Measurements from ENCODE around the gene TLE4. TPM values are rescaled to one million over a fixed set of nuclear protein-coding genes. Genes with fewer than 3 reads are reported as not detected.

Gene TLE4
- total RNA-seq, 2 donors from 2014 or later, result 19.5 to 20.9 TPM

DNA sequence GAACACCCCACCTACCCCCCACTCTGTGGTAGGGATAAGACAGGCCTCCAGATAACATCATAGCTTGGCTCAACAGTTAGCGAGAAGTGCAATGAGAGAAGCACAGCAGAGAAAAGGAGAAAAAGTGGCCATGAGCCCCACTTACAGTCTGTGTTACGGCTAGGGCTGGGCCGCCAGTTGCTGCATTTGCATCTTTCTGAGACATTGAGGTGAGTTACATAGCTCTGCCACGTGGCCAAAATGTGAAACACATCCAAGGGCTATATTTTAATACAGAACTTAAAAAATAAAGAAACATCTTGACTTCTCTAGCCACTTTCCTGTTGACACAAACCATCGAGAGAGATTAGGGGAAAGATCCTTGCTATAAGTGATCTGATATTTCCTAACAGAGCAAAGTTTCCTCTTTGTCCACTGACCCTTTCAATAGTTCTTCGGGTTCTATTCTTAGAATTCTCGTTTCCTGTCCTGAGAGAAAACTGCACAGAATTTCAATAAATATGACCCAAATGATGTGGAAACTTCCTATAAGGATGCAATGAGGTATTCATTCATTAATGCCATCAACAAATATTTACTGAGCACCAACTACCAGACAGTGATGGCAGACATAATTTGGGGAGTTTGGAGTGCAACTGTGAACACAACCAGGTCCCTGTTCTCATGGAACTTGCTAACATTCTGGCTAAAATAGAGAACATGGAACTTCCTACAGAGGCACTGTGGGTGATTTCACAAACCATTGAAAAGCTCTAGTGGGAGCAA lies 3.2 kb upstream of the TLE4 start:
- no peaks in the 10 kb centered on the region for H3K9me3 Mint-ChIP-seq
- peaks cover 2 to 10% of the 10 kb centered on the region in 2 donors for H3K36me3 Mint-ChIP-seq

DNA sequence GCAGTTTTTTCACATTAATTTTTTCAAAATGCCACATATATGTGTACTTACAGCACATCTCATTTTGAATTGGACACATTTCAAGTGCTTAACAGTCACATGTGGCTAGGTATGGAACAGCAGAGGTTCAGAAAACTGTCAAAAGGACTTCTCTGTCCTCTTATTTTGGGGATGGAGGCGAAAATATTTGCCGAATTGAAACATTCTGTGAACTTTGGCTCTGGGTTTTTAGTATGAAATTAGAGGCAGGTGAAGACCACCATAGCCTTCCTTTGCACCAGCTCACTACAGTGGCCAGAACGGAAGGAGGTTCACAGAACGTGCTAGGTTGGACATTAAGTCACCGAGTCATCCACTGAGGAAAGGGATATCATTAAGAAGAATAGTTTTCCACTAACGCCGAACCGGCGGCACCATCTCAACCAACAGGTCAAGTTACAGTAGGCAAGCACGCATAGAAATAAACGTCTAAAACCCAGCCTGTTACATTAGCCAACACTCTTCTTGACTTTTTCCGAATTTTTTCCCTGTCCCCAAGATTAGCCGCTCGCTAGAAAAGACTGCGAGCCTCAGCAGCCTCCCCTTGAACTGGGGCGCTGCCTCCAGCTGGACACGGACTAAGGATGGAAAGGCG lies 1.8 kb upstream of the TLE4 start:
- peaks cover 7 to 13% of the 10 kb centered on the region in 2 donors for H3K36me3 Mint-ChIP-seq
- ATAC-seq (no peak), DNase-seq (ENCODE audit: low spot score in 2 of 2) (no peak)
- peak overlapping the region in 1 of 2 donors; percentile 53 for H3K27ac Mint-ChIP-seq
- H3K9me3 Mint-ChIP-seq, result no peaks in the 10 kb centered on the region

More for the DNA sequence above, 3.2 kb upstream of the TLE4 start:
- DNase-seq (ENCODE audit: low spot score in 2 of 2) (no peak), ATAC-seq (no peak)
- no peak overlapping the region for H3K27ac Mint-ChIP-seq

DNA sequence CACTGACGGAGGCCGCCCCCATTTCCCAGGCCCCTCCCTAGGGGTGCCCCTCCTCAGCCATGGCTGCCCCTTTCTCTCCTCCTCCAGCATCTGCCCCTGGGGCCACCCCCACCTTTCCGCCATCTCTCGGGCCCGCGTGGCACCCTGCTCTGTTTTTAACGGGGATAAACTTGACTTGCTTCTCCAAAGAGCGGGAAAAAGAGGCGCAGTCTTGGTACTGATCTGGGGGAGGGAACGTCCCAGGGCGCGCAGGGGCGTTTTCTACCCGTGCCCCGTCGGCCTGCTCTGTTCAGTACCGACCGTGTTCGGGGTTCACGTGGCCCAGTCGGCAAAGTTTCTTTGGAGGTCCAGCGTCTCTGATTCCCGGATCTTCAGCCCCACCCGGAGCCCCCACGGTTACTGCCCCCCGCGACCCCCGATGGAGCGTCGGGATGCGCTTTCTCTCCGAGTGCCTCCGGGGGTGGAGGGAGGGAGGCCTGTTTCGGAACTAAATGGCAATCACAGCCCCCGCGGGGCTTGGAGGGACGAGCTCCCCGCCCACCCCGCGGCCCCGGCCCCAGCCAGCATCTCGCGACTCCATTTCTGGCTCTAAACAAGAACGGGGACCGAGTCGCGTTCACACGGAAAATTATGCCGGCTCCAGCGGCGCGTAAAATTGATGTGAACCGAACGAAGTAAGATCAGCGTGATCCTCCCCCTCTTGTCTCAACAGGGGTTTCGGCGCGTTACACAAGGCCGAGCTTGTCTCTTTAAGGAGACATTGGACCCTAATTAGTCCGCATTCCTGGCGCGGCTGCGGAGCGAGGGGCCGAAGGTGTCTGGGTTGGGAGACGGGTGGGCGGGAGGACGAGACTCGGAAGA lies 1.1 kb upstream of the TLE4 start:
- DNase-seq (ENCODE audit: low spot score in 2 of 2) (peak; percentile 36 to 64), ATAC-seq (peak in 1 of 2 donors; percentile 3)
- H3K9me3 Mint-ChIP-seq, result no peaks in the 10 kb centered on the region
- peak overlapping the region in 1 of 2 donors; percentile 53 for H3K27ac Mint-ChIP-seq
- H3K36me3 Mint-ChIP-seq, result peaks cover 7 to 13% of the 10 kb centered on the region in 2 donors

DNA sequence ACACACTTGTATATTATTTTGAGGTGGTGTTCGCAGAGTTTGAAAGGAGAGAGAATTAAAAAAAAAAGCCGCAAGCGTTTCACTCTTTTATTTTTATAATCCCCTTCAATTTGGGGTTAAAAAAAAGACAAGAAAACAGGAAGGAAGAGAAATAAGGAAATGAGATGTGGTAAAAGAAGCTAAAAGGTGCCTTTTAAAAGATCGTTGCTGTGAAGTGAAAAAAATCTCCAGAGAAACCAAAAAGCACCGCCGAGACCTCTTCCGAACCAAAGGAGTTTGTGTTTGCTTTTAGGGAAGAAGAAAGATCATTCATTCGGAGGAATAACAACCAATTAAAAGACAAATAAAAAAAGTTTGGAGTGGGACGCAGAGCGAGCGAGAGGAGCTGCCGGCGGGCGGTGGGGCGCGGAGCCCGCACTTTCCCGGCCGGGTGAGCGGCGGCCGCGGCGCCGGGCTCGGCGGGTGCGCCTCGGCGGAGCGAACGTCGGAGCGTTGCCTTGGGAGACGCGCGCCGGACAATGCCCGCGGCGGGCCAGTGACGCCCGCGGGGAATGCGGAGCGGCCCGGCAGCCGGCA lies 355 bp downstream of the TLE4 start:
- ATAC-seq (peak in 1 of 2 donors; percentile 0), DNase-seq (ENCODE audit: low spot score in 2 of 2) (no peak)
- peaks cover 7 to 13% of the 10 kb centered on the region in 2 donors for H3K36me3 Mint-ChIP-seq
- no peak overlapping the region for H3K27ac Mint-ChIP-seq
- no peaks in the 10 kb centered on the region for H3K9me3 Mint-ChIP-seq

DNA sequence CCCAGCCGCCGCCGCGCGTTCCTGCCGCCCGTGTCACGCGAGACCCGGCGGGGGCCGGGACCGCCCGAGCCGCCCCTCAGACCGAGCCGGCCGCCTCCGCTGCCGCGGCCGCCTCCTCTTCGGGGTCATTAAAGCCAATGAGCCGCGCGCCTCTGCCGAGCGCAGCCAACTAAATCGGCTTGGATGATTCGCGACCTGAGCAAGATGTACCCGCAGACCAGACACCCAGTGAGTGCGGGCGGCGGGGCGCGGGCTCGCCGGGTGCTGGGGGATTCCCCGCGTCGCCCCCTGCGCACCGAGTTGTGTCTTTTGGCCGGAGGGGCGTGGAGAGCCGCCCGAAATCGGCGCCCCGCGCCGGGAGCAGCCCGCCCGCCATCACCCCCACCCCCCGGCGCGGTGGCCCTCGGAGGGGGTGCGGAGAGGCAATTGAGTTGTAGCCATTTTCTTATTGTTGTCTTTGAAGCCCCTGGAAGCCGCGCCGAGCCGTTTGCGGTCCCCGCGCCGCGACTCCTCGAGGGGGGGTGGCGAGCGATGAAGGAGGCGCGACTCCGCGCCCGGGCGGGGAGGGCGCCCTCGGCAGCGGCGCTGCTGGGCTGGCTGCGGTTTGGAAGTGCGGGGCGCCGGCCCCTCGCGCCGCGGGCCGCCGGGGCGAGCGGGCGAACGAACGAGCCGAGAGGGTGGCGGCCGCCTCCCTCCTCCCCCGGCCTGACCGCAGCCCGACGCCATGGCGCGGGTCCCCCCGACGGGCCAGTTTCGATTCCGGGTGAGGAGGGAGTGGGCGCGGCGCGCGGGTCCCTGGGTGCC lies 1.0 kb downstream of the TLE4 start:
- ATAC-seq, result peak in 1 of 2 donors; percentile 0
- peak; percentile 57 to 67 for DNase-seq (ENCODE audit: low spot score in 2 of 2)
- Mint-ChIP-seq H3K9me3 (no peaks in the 10 kb centered on the region), H3K27ac (no peak overlapping the region), H3K36me3 (peaks cover 7 to 13% of the 10 kb centered on the region in 2 donors)

DNA sequence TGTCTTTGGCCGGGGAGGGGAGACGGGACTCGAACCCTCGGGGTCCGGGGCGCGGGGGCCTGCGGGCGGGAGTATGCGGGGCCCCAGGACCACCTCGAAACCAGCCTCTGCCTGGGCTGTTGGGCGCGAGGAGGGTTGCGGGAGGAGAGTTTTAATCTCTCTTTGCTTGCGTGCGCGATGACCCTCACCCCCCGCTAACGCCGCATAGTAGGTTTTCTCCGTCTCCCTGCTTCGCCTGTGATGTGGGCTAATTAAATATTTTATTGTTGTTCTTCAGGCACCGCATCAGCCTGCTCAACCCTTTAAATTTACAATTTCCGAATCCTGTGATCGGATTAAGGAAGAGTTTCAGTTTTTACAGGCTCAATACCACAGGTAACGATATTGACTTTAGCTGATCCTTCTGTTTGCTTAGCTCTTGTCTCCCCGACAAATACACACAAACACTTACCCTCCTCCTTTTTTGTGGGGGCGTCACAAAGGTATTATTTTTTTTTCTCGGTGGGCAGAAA lies 1.7 kb downstream of the TLE4 start:
- Mint-ChIP-seq H3K36me3 (peaks cover 7 to 9% of the 10 kb centered on the region in 2 donors), H3K9me3 (no peaks in the 10 kb centered on the region), H3K27ac (peak overlapping the region in 1 of 2 donors; percentile 93)
- DNase-seq (ENCODE audit: low spot score in 2 of 2) (no peak), ATAC-seq (no peak)

DNA sequence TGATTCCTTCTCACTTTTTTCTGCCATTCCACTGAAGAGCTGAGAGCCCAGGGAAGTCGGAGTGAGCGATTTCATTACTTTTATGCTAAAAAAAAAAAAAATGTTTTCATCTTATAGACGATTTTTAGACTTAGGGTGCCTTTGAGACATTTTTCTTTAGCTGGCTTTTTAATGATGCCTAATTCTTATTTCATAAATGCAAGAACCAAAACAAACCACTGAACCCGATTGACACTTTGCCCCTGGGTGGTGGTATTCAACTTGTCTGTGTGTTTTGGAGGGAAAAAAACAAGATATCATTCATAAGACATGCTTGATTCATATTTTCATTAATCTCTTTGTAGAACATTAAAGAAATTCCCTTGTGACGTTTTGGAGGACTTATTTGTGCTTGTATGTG lies 2.4 kb downstream of the TLE4 start:
- ATAC-seq, result no peak
- Mint-ChIP-seq H3K9me3 (no peaks in the 10 kb centered on the region), H3K36me3 (peaks cover 4 to 7% of the 10 kb centered on the region in 2 donors), H3K27ac (peak overlapping the region in 1 of 2 donors; percentile 93)
- no peak for DNase-seq (ENCODE audit: low spot score in 2 of 2)

DNA sequence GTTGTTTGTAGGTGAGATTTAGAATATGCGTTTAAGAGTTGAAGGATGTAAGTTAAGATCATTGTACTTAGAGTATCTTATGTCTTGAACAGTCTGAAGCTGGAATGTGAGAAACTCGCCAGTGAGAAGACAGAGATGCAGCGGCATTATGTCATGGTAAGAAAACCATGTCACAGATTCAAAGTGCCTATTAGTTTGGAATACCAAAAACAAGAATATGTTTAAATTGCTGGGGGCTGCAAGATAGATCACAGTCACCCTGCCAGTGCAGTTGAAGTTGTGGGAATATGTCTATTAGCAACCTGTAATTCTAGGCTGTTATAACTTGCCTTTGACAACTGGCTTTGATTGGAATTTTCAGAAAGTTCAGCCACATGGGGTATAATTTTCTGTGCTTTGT lies 3.0 kb downstream of the TLE4 start:
- DNase-seq (ENCODE audit: low spot score in 2 of 2) (no peak), ATAC-seq (no peak)
- Mint-ChIP-seq H3K36me3 (peaks cover 4 to 7% of the 10 kb centered on the region in 2 donors), H3K27ac (no peak overlapping the region), H3K9me3 (no peaks in the 10 kb centered on the region)

DNA sequence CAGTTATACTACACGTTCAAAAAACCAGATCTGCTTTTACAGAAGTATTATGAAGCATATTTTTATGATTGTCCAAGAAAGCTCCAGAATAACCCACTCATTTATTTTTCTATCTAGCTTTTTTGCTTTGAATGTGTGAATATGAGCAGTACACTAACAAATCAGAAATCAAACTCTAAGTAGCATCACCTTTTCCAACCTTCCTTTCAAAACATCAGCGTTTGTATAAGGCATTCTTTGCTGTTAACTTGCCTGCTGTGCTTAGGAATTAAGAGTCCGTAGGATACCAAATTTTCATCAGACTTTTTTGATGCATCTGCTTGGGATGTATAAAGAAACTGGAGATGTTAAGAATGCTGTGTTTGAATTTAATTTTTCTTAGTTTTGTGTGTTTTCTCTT lies 3.8 kb downstream of the TLE4 start:
- Mint-ChIP-seq H3K9me3 (no peaks in the 10 kb centered on the region), H3K36me3 (peaks cover 4 to 7% of the 10 kb centered on the region in 2 donors), H3K27ac (no peak overlapping the region)
- no peak for ATAC-seq
- DNase-seq (ENCODE audit: low spot score in 2 of 2), result no peak

DNA sequence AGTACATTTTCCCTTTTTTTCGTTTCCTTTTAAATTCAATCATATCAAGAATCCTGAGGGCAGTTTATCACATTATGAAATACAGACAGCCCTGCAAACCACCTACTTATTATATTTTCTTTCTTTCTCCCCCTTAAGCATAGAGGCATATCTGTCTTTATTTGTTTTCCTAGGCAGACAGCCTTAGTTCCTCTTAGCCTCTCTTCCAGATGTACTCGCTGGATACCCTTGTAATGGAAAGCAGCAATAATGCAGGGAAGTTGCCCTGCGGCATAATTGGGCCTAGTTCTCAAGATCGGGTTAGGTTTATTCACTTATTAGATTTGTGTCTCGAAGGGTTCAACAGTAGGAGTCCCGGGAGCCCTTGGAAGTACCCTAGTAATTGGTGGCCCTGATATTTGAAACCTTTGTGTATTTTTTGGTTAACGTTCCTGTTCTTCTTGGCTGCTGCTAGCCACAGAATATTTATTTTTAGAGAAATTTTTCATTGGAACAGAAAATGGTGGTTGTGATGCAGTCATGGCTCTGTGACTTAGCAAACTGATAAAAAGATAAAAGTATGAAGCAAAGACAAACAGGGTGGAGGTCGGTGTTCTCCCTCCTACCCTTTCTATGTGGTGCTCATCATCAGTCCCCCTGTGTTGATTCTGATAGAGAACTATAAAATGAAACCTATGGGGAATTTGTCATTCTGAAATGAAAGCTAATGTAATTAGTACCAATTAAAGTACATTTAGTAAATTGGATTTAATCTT lies 6.4 kb downstream of the TLE4 start:
- H3K27ac Mint-ChIP-seq, result no peak overlapping the region
- DNase-seq (ENCODE audit: low spot score in 2 of 2) (no peak), ATAC-seq (no peak)
- no peaks in the 10 kb centered on the region for H3K9me3 Mint-ChIP-seq
- peaks cover 4 to 7% of the 10 kb centered on the region in 2 donors for H3K36me3 Mint-ChIP-seq

DNA sequence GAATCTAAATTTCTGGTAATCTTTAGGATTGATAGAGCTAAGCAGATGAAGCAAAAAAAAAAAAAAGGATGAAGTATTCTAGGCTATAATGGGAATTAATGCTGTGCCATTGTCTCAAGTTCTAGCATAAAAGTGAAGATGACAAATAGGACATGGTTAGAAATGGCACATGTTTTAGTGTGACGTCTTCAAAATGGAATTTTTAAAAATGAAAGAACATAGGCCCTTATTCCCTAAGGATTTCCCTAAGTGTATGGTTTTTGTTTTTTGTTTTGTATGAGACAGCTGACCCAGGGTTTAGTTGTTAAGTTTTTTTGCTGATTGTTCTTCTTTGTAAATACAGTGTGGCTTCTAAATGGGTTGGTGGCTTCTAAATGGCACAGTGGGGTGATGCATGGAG lies 7.1 kb downstream of the TLE4 start:
- no peak for ATAC-seq
- H3K36me3 Mint-ChIP-seq, result peaks cover 0 to 1% of the 10 kb centered on the region in 2 donors
- DNase-seq (ENCODE audit: low spot score in 2 of 2), result no peak
- no peaks in the 10 kb centered on the region for H3K9me3 Mint-ChIP-seq
- no peak overlapping the region for H3K27ac Mint-ChIP-seq

DNA sequence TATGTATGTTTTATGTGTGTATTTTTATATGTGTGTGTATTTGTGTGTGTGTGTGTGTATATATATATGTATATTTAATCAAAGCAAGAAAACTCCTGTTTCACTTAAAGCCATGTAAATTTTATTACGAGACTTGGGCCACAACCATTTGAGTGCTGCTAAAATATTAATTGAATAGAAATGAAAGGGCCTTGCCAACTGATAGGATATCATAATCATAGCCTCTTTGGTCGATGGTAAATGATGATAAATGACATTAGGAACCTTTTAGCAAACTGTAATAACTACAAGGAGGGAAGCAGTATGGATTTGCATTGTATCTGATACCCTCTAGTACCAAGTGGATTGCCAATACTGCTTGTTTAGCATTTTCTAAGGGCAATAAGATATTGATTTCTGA lies 7.9 kb downstream of the TLE4 start:
- DNase-seq (ENCODE audit: low spot score in 2 of 2) (no peak), ATAC-seq (no peak)
- Mint-ChIP-seq H3K36me3 (no peaks in the 10 kb centered on the region), H3K9me3 (no peaks in the 10 kb centered on the region), H3K27ac (no peak overlapping the region)

DNA sequence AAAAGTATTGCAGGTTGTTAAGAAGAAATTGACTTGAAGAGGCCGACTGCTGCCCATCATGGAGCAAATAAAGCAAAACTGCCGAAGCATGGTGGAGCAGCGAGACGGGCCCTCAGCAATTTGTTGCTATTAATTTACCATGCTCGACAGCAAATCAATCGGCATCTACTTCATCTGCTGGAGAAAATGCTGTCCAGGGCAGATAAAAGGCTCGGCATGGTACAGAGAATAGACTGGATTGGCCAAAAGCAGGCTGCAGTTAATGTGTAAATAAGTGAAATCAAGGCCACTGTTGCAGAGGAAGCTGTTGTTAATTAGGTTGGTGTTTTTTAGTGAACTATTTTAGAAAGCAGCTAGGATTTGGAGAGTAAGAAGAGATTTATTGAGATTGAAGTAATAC lies 8.3 kb downstream of the TLE4 start:
- Mint-ChIP-seq H3K36me3 (no peaks in the 10 kb centered on the region), H3K9me3 (no peaks in the 10 kb centered on the region), H3K27ac (no peak overlapping the region)
- DNase-seq (ENCODE audit: low spot score in 2 of 2) (no peak), ATAC-seq (no peak)

DNA sequence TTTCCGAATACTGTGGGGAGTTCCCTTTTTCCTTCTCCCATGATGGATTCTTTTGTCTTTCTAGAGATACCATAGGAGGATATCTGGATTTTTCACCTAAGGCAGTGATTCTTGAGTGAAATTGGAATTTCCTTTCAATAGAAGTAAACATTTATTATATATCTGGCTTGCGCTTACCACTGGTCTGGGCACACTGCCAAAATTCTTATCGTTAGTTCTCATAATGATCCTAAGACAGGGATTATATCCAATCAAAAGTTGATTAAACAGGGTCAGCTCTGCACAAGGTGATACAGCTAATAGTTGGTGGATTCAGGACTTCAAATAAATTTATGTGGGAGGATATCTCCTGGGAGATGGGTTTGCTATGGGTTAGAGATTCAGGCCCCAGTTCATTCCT lies 9.6 kb downstream of the TLE4 start:
- no peaks in the 10 kb centered on the region for H3K36me3 Mint-ChIP-seq
- DNase-seq (ENCODE audit: low spot score in 2 of 2) (no peak), ATAC-seq (peak in 1 of 2 donors; percentile 2)
- H3K27ac Mint-ChIP-seq, result peak overlapping the region in 1 of 2 donors; percentile 53
- H3K9me3 Mint-ChIP-seq, result no peaks in the 10 kb centered on the region

DNA sequence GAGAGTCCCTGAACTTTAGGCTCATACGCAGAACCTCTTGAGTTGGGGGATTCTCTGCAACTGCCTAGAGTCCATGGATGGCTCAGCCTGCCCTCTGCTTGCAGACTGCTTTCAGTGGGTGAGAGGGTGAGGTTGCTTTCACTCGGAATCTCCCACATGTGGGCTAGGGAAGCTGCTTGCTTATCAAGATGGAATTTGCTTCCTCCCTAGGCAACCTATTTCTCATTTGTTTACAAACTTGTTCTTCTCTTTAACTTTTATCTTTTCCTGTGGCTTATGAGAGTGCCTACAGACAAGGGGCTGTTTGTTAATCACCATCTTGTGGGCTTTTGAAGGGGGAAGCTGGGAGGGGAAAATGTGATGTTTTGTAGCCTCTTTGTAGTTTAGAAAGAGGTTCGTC lies 10.0 kb downstream of the TLE4 start:
- no peak for DNase-seq (ENCODE audit: low spot score in 2 of 2)
- peak; percentile 77 for ATAC-seq
- Mint-ChIP-seq H3K27ac (peak overlapping the region in 1 of 2 donors; percentile 53), H3K9me3 (no peaks in the 10 kb centered on the region), H3K36me3 (no peaks in the 10 kb centered on the region)

Measured in activated naive CD4-positive, alpha-beta T cell treated with anti-CD3 and anti-CD28 coated beads, Interleukin-2, amount 50 U/mL, for 72 hours (primary cell).